Raji (cell line): Measurements from ENCODE around the gene SCGB1A1.

Experiments used
- POLR2A ChIP-seq: IDR thresholded peaks from 2 replicates; pipeline ENCODE4 v1.6.1; 2011; ENCODE audit warnings: low read depth, low read length, control low read depth; ENCODE audit not compliant: insufficient read depth

The SCGB1A1 gene

DNA sequence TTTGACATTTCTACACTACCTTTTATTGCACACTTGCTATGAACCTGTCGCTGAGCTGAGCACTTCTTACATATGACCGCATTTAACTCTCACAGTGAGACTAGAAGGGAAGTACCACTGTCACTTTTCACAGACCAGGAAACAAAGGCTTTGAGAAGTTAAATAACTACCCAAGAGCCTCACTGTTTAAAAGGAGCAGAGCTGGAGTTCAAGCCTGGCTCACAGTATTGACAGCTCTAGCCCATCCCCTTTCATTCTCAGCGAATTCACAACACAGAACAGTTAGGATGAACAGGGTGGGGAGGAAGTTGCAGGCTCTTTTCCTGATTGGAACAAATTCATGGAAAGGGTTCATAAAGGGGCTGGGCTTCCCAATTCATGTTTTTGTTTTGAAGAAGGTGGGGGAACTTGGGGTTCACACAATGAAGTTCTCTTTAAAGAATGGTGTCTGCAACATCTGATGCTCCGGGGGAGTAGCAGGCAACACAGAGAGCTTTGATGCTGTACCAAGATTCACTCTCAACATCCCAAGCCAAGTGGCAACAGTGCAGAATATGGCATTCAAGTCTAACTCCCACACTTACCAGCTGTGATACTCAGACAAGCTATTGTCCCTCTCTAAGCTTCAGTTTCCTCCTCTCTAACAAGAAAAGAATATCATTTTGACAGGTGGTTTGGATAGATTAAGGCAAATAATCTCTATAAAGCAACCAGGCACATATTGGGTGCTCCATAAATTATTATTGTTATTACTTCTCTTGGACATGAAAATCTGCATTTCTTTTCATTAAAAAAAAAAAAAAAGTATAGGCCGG is 17.2 kb downstream of the SCGB1A1 start:
- TF ChIP-seq POLR2A: no peak

DNA sequence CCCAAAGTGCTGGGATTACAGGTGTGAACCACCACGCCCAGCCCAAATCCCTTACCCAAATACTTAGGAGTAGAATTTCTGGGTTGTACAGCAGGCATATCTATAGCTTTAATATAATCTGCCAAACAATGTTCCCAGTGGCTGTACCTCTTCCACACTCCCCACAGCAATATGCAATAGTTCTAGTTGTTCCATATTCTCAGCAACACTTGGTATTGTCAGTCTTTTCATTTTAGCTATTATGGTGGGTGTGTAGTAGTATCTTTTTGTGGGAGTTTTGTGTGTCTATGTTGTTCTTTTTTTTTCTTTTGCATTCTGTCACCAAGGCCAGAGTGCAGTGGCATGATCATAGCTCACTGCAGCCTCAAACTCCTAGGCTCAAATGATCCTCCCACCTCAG is 18.8 kb downstream of the SCGB1A1 start:
- TF ChIP-seq POLR2A: no peak

DNA sequence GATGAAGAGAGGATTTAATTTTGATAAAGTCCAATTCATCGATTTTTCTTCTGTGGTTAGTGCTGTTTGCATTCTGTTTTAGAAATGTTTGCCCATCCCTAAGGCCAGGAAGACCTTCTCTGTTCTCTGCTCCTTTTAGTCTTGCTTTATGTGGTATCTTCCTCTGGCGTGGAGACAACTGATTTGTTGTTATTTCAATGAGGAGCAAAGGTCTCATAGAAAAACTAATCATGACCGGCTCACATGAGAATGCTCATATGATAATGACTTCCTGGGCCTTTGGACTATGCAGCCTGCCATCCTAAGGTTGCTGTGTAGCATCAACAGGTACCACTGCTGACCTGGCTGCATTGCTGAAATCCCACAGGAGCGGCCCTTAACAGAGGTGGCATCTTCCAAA is 19.8 kb downstream of the SCGB1A1 start:
- TF ChIP-seq POLR2A: no peak

- no peak for TF ChIP-seq POLR2A
Measured at GRCh38 chr11:62439785-62440602, 21.2 kb downstream of the SCGB1A1 start.

DNA sequence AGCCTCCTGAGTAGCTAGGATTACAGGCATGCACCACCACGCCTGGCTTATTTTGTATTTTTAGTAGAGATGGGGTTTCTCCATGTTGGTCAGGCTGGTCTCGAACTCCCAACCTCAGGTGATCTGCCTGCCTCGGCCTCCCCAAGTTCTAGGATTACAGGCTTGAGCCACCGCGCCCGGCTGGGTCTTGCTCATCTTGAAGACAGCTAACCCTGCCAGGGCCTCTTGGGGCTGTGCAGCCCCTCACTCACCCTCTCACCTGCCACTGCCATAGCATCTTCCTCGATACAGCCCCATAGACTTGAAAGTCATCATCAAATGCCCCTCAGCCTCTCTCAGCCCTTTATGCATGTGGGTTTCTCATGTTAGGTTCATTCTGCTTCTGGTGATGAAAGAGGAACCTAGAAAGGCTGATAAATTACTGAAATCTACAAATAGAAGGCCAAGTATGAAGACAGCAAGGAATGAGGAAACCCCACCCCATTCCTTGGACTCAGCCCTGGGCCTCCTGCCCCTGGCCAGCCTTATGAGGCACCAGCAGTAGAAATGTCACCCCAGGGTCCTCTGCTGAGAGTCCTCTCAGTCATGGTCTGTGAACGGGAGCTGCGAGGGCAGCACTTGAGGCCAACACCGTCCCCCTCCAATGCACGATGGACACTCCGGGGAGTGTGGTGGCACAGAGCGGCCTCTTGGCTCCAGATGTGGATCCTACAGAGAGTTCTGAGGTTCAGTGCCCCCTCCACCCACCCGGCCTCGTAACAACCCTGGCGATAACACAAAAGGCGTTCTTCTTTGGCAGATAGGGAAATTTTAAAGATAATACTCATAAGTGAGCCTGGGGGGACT is 24.8 kb downstream of the SCGB1A1 start:
- TF ChIP-seq POLR2A: no peak

DNA sequence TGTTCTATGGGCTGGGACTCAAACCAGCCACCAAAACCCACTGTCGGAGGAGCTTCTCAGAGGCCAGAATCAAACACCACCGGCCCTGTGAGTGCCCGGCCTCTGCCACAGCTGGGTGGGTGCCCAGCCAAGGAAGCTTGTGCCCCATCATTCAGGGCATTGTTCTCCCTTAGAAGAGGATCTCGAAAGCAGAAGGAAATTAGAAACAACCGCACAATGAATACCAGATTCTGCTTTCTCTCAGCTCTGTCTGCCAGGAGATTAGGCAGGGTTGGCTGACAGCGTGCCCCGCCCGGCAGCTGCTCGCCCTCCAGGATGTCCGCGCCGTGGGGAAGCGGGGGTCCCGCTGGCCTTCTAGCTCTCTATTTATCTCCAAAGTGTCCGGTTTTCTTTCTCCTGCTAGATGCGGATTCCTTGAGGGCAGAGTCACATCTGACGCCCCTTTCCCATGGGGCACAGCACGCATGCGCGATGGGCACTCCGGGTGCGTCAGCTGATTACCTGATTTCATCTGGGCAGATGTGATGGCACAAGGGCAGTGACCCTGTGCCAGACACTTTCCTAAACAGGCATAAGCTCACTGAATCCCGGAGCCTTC is 25.5 kb downstream of the SCGB1A1 start:
- no peak for TF ChIP-seq POLR2A

- TF ChIP-seq POLR2A: no peak
Measured at GRCh38 chr11:62444835-62445234, 26.0 kb downstream of the SCGB1A1 start.

- no peak for TF ChIP-seq POLR2A
Measured at GRCh38 chr11:62445314-62445740, 26.5 kb downstream of the SCGB1A1 start.

GRCh38 chr11:62446091-62446490 is 27.3 kb downstream of the SCGB1A1 start:
- no peak for TF ChIP-seq POLR2A

GRCh38 chr11:62449451-62449851 is 30.6 kb downstream of the SCGB1A1 start:
- no peak for TF ChIP-seq POLR2A

DNA sequence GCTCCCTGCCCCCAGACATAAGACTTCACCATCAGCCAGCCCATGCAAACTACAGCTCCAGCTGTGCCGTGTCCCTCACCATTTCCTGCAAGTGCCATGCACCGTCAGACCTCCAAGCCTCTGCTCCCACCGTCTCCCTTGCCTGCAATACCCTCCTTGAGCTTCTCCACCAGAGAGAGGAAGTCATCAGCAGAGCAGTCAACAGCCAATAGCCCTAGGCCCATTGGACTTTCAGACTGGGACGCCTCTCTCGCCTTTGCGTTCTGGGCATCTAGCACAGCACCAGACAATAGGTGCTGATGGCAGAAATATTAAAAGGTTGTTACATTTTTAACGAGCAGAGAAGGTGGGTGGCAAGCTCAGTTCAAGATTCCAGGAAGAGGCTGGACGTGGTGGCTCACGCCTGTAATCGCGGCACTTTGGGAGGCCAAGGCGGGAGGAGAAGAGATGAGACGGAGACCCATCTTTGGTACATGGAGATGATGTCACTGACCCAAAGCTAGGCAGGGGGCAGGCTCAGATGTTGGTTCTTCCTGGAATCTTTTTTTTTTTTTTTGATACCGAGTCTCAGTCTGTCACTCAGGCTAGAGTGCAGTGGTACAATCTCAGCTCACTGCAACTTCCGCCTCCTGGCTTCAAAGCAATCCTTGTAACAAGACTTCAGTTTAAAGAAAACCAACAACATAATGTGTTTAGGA is 31.9 kb downstream of the SCGB1A1 start:
- no peak for TF ChIP-seq POLR2A

- TF ChIP-seq POLR2A: no peak
Measured at GRCh38 chr11:62451241-62451621, 32.4 kb downstream of the SCGB1A1 start.

GRCh38 chr11:62452261-62452660 is 33.4 kb downstream of the SCGB1A1 start:
- TF ChIP-seq POLR2A: no peak

- no peak for TF ChIP-seq POLR2A
Measured at GRCh38 chr11:62452839-62453468, 34.1 kb downstream of the SCGB1A1 start.

DNA sequence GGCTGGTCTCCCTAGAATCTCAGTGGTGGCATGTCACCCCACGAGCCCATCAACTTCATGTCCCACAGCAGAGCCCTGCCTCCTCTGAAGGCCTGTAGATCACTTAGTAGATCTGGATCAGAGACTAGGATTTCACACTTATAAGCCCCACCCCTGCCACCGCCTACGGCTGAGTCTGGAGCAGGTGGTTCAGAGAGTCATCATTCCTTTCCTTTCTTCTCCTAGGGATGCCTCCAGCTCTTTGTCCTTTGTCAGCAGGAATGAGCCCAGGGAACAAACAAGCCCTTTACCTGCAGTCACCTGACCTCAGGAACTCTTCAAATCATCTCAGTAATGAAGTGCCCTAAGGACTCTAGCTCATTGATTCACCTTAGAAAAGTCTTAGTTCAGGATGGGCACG is 37.8 kb downstream of the SCGB1A1 start:
- TF ChIP-seq POLR2A: no peak
